HG03108 (cell line): ENCODE results near the gene TRNAU1AP.
"Not testable (repeated sequence)": the region's sequence is repeated elsewhere in the genome, so short reads cannot be mapped to it uniquely, and the experiment has no call there.

ENCODE experiments used
- ATAC-seq: cut with Tn5 transposase; IDR thresholded peaks from one replicate; pipeline ENCODE4 v1.9.1; 2021; ENCODE audit warnings: moderate library complexity; ENCODE audit not compliant: unreplicated experiment

The TRNAU1AP gene

DNA sequence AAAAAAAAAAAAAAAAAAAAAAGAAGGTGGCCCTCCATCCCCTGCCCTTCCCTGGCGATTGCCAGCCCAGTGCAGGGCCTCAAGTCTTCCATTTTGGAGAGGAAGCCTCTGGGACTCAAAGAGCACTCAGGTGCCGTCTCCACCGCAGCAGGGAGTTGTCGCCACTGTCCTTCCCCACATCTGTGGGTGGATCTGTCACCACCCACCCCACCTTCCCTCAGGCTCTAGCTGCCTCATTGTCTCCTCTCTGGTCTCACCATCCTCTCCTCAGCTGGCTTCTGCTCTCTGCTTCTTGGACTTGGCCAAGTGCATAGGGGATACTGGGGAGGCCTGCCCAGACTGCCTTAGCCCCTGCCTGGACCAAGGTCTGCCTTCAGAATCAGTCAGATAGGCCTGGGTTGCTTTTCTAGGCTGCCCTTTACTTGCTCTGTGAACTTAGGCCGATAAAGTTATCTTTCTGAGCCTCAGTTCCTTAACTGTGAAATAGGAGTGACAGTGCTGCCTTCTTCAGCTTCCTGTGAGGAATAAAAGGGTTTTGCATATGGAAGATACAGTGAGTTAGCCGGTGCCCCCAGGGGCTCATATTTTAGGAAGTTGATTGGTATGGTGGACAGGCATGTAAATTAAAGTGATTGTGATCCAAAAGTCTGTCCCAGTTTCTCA lies 31.3 kb upstream of the TRNAU1AP start:
- no peak for ATAC-seq

- not testable (repeated sequence) for ATAC-seq
Measured at GRCh38 chr1:28522537-28522936, 30.3 kb upstream of the TRNAU1AP start.

DNA sequence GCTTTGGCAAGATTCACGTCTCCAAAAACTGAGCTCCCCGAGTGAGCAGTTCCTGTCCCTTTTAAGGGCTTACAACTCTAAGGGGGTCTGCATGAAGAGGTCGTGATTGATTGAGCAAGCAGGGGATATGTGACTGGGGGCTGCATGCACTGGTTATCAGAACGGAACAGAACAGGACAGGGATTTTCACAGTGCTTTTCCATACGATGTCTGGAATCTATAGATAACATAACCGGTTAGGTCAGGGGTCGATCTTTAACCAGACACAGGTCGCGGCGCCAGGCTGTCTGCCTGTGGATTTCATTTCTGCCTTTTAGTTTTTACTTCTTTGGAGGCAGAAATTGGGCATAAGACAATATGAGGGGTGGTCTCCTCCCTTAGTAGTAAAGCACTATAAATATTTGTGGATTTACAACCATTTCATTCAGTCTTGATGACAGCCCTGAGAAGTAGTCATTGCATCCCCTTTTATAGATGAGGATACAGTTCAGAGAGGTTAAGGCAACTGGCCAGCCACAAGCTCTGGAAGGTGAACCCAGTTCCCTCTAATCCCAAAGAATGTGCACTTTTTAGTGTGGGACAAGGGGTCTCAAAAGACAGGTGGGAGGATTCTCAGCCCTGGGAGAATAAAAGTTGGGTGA lies 27.8 kb upstream of the TRNAU1AP start:
- not testable (repeated sequence) for ATAC-seq

DNA sequence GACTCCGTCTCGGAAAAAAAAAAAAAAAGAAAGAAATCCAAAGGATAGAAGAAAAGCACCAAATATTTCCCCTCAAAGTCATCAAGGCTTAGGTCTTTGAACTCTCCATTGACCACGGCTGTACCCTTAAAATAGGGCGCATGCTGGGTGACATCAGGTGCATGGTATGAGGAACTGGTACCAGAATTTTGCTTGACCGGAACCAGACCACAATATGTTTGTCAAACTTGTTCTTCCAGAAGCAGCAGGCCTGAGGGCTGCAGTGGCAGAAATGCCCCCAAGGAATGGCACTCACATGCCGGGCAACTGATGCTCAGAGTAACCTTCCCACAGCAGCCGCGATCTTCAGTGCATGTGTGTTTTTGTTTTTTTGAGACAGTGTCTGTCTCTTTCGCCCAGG lies 26.0 kb upstream of the TRNAU1AP start:
- ATAC-seq: no peak

GRCh38 chr1:28530456-28530855 lies 22.4 kb upstream of the TRNAU1AP start:
- no peak for ATAC-seq

GRCh38 chr1:28534671-28535070 lies 18.2 kb upstream of the TRNAU1AP start:
- ATAC-seq: no peak

DNA sequence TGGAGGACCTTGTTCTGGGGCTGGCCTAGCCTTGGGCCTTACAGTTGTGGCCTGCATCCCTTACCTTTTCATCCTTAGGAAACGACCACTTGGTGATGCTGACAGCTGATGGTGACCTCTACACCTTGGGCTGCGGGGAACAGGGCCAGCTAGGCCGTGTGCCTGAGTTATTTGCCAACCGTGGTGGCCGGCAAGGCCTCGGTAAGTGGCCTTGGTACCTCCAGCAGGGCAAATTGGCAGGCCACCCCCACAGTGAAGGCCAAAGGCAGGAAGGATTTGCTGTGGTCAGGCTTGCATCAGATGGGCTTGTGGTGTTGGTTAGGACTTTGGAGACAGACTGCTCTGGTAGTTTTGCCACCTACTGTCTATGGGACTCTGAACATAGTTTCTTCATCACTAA lies 17.7 kb upstream of the TRNAU1AP start:
- no peak for ATAC-seq

DNA sequence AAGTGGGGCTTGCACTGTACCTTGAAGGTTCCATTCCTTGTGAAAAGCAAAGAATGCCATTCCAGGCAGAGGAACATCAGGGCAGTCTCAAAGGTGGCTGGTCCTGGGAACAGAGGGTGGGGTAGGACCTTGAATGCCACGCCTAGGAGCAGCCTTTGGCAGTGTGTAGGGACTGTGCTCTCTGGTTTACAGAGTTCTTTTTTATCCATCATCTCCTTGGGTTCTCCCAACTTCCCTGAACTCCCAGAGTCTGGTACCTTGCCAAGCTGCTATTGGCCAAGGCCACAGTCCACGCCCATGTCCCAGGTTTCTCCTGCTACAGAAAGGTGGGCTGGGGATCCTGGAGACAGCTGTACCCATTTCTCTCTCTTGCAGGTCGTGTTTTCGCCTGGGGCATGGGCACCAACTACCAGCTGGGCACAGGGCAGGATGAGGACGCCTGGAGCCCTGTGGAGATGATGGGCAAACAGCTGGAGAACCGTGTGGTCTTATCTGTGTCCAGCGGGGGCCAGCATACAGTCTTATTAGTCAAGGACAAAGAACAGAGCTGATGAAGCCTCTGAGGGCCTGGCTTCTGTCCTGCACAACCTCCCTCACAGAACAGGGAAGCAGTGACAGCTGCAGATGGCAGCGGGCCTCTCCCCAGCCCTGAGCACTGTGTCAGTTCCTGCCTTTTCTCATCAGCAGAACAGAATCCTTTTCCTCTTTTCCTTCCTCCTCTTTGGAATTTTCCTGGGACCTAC lies 15.3 kb upstream of the TRNAU1AP start:
- no peak for ATAC-seq

- ATAC-seq: no peak
Measured at GRCh38 chr1:28538286-28538685, 14.6 kb upstream of the TRNAU1AP start.

GRCh38 chr1:28540651-28541050 lies 12.2 kb upstream of the TRNAU1AP start:
- ATAC-seq: no peak

- not testable (repeated sequence) for ATAC-seq
Measured at GRCh38 chr1:28541414-28542015, 11.4 kb upstream of the TRNAU1AP start.

GRCh38 chr1:28545246-28545628 lies 7.6 kb upstream of the TRNAU1AP start:
- no peak for ATAC-seq

DNA sequence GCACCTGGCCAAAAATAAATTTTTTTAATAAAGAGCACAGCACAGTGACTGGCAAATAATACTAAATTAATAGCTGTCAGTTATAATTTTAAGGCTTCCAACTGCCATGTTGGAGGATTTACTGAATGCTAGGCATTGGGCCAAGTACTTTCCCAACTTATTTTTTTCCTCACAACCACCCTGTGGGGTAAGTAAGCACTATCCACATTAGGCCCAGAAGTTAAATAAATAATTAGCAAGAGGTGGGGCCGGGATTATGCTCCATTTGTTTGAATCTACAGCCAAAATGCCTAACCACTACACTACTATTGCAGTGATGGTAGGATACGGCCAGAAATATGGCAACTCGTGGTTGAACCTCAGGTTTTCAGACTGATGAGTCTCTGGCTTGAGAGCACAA lies 4.6 kb upstream of the TRNAU1AP start:
- no peak for ATAC-seq

GRCh38 chr1:28551381-28551780 lies 1.5 kb upstream of the TRNAU1AP start:
- ATAC-seq: no peak

DNA sequence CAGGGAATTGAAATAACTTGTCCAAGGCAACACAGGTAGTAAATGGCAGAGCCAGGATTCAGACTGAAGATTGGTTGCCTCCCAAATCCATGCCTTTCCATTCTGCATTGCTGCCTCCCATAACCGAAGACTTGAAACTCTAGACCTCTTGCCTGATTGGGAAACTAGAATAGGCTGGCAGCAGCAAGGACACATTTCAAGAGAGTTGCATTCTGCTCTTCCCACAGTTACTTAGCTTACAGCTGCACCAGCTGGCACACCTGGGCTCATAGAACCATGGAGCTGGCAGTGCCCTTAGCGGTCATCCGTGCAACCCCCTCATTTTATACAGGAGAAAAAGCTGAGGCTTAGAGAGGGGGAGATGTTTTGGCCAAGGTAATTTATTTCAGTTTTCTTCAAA lies 8.0 kb downstream of the TRNAU1AP start:
- no peak for ATAC-seq

DNA sequence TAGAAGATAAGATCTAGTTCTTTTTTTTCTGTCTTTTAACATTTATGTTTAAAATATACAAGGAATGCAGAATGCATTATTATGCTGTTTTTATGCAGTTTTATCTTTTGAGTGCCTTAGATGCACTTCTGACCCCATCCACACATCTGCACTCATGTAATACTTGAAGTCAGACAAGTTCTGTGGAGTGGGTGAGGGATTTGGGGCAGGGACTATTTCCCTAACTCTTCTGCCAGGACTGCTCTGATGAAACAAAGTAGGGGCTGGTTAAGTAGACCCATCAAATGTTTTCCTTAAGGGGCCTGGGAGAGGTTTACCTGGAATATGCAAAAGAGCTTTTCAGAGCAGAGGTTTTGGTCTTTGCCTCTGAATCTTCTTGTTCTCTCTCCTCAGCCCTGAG lies 11.4 kb downstream of the TRNAU1AP start:
- ATAC-seq: no peak

- no peak for ATAC-seq
Measured at GRCh38 chr1:28565040-28565439, 12.2 kb downstream of the TRNAU1AP start.

DNA sequence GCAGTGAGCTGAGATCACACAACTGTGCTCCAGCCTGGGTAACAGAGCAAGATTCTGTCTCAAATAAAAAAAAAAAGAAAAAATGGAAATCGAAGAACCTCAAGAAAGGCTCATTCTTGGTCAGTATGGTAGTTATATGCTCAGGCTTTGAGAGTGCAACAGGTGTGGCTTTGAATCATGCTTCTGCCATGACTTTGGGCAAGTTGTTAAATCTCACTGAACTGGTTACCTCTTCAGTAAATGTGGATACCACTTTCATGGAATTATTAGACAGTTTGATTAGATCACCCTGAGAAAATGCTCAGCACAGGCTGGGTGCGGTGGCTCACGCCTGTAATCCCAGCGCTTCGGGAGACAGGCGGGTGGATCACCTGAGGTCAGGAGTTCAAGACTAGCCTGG lies 12.8 kb downstream of the TRNAU1AP start:
- ATAC-seq: no peak

- no peak for ATAC-seq
Measured at GRCh38 chr1:28566931-28567330, 14.0 kb downstream of the TRNAU1AP start.

GRCh38 chr1:28571911-28572310 lies 19.0 kb downstream of the TRNAU1AP start:
- no peak for ATAC-seq

- not testable (repeated sequence) for ATAC-seq
Measured at GRCh38 chr1:28572891-28573290, 20.0 kb downstream of the TRNAU1AP start.

DNA sequence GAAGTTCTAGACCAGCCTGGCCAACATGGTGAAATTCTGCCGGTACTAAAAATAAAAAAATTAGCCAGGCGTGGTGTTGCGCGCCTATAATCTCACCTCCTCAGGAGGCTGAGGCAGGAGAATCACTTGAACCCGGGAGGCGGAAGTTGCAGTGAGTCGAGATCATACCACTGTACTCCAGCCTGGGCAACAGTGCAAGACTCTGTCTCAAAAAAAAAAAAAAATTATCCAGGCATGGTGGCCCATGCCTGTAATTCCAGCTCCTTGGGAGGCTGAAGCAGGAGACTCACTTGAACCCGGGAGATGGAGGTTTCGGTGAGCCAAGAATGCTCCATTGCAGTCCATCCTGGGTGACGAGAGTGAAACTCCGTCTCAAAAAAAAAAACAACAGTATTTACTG lies 20.7 kb downstream of the TRNAU1AP start:
- ATAC-seq: no peak
